ENCODE data around the gene CAMTA1.

CAMTA1 gene

GRCh38 chr1:7558921-7559869 lies 773.9 kb downstream of the CAMTA1 start:
- no peak for DNase-seq

- DNase-seq: no peak
Observed at GRCh38 chr1:7560128-7560527, 774.9 kb downstream of the CAMTA1 start.

GRCh38 chr1:7560601-7561181 lies 775.4 kb downstream of the CAMTA1 start:
- DNase-seq: no peak

GRCh38 chr1:7561331-7561921 lies 776.2 kb downstream of the CAMTA1 start:
- DNase-seq: no peak

GRCh38 chr1:7561936-7562728 lies 776.9 kb downstream of the CAMTA1 start:
- no peak for DNase-seq

GRCh38 chr1:7562729-7563605 lies 777.7 kb downstream of the CAMTA1 start:
- no peak for DNase-seq

GRCh38 chr1:7564137-7564536 lies 778.9 kb downstream of the CAMTA1 start:
- DNase-seq: no peak

- no peak for DNase-seq
Observed at GRCh38 chr1:7565099-7565750, 780.0 kb downstream of the CAMTA1 start.

GRCh38 chr1:7566417-7567375 lies 781.4 kb downstream of the CAMTA1 start:
- DNase-seq: no peak

- DNase-seq: no peak
Observed at GRCh38 chr1:7567376-7567775, 782.1 kb downstream of the CAMTA1 start.

- DNase-seq: no peak
Observed at GRCh38 chr1:7568053-7568452, 782.8 kb downstream of the CAMTA1 start.

GRCh38 chr1:7568901-7569524 lies 783.8 kb downstream of the CAMTA1 start:
- no peak for DNase-seq

- no peak for DNase-seq
Observed at GRCh38 chr1:7570311-7570710, 785.1 kb downstream of the CAMTA1 start.

- no peak for DNase-seq
Observed at GRCh38 chr1:7572654-7573152, 787.4 kb downstream of the CAMTA1 start.

GRCh38 chr1:7573481-7573880 lies 788.2 kb downstream of the CAMTA1 start:
- no peak for DNase-seq

GRCh38 chr1:7574121-7575040 lies 789.1 kb downstream of the CAMTA1 start:
- DNase-seq: peak; percentile 72

- DNase-seq: no peak
Observed at GRCh38 chr1:7575041-7575400, 789.8 kb downstream of the CAMTA1 start.

- DNase-seq: no peak
Observed at GRCh38 chr1:7576946-7577657, 791.8 kb downstream of the CAMTA1 start.

Data from NCI-H510A (cell line).